Mammary epithelial cell (primary cell): Measurements from ENCODE around the gene SCN4B.

Experiments
- EZH2 ChIP-seq: IDR thresholded peaks from 2 replicates; pipeline ENCODE4 v1.6.1; 2012; ENCODE audit warnings: low read length, inconsistent platforms, borderline replicate concordance
- TF ChIP-seq, protein P1 (sequence below), 2 donors: IDR thresholded peaks in 1 of 2; conservative IDR thresholded peaks in 1 of 2; 2 replicates each; pipeline ENCODE4 v1.5.1; 2011 to 2012; ENCODE audit warnings: inconsistent platforms in 2 of 2, low read length in 2 of 2, mild to moderate bottlenecking in 2 of 2, control low read depth in 1 of 2, low read depth in 1 of 2; ENCODE audit not compliant: insufficient read depth in 1 of 2; ENCODE audit errors: extremely low read depth in 1 of 2

DNA sequence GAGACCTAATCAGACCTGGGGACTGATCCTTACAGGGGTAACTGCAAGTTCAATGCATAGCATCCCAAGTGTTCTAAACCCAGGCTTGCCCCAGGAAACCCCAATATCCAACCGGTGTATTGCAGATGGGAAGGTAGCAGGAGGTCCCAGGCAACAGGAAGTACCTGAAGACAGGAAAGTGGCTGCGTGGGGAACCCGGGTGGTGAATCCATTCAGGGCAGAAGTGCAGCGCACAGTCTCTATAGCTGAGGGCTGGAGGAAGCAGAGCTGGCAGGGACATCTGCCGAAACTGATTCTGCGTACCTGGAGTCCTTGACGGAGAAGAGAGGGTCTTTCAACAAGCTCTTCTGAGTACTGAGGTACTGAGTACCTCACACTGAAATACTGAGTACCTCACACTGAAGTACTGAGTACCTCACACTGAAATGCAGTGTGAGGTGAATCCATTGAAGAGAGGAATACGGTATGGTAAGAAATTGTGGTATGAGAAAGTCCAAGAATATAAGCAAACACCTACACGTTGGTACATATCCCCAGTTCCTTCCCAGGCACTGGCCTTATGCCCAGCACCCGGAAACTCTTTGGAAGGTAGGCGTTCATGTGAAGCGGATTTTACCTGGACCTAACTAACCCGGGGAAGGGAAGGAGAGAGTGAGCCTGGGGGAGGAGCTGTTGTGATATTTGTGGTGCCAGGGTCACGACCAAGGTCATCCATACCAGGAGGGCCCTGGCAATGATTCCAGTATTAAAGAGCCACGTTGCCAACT lies 20.1 kb downstream of the SCN4B start:
- TF ChIP-seq, protein P1, sequence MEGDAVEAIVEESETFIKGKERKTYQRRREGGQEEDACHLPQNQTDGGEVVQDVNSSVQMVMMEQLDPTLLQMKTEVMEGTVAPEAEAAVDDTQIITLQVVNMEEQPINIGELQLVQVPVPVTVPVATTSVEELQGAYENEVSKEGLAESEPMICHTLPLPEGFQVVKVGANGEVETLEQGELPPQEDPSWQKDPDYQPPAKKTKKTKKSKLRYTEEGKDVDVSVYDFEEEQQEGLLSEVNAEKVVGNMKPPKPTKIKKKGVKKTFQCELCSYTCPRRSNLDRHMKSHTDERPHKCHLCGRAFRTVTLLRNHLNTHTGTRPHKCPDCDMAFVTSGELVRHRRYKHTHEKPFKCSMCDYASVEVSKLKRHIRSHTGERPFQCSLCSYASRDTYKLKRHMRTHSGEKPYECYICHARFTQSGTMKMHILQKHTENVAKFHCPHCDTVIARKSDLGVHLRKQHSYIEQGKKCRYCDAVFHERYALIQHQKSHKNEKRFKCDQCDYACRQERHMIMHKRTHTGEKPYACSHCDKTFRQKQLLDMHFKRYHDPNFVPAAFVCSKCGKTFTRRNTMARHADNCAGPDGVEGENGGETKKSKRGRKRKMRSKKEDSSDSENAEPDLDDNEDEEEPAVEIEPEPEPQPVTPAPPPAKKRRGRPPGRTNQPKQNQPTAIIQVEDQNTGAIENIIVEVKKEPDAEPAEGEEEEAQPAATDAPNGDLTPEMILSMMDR (conservative IDR thresholded peaks at IDR 0.05 in 1 of 2, IDR thresholded peaks at IDR 0.05 in 1 of 2; ENCODE audit: extremely low read depth in 1 of 2, insufficient read depth in 1 of 2, low read depth in 1 of 2, low read length in 2 of 2): no peak
- TF ChIP-seq EZH2: no peak
